Cardiac fibroblast (primary cell): ENCODE data around the gene NEO1.

Source experiments
- DNase-seq, 2 donors: peaks; one replicate each; pipeline versions ENCODE4 v3.0.0 to v3.0.0-alpha.2; 2010; ENCODE audit warnings: low read depth in 2 of 2
- H3K4me3 ChIP-seq, 2 donors: replicated peaks in 1 of 2; 1 replicate in 1 of 2; 2 replicates in 1 of 2; pipeline ENCODE4 v1.5.1; 2011; ENCODE audit warnings: low read depth in 2 of 2, low read length in 2 of 2, mild to moderate bottlenecking in 2 of 2, moderate library complexity in 1 of 2
- TF ChIP-seq, protein P1 (sequence below): IDR thresholded peaks from one replicate; pipeline ENCODE4 v1.5.1; 2011; ENCODE audit warnings: low read depth, mild to moderate bottlenecking, low read length, inconsistent platforms

The NEO1 gene

DNA sequence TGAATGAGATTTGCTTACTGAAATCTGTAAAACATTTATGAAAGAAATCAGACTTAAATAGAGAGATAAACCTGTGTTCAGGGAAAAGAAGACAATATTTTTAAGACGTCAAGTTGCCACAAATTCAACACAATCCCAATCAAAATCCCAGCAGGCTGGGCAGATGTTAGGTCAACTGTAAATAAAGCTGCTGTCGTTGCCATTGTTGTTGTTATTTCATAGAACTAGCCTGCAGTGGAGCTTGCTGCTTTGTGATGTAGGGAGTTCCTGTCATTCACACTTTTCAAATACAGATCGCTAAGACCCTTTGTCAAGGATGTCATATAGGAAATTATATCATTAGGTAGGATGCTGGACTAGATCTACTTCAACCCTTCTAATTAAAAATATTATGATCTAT lies 123.1 kb downstream of the NEO1 start:
- TF ChIP-seq, protein P1, sequence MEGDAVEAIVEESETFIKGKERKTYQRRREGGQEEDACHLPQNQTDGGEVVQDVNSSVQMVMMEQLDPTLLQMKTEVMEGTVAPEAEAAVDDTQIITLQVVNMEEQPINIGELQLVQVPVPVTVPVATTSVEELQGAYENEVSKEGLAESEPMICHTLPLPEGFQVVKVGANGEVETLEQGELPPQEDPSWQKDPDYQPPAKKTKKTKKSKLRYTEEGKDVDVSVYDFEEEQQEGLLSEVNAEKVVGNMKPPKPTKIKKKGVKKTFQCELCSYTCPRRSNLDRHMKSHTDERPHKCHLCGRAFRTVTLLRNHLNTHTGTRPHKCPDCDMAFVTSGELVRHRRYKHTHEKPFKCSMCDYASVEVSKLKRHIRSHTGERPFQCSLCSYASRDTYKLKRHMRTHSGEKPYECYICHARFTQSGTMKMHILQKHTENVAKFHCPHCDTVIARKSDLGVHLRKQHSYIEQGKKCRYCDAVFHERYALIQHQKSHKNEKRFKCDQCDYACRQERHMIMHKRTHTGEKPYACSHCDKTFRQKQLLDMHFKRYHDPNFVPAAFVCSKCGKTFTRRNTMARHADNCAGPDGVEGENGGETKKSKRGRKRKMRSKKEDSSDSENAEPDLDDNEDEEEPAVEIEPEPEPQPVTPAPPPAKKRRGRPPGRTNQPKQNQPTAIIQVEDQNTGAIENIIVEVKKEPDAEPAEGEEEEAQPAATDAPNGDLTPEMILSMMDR: no peak
- no peak for DNase-seq
- no peak overlapping the region for H3K4me3 ChIP-seq

DNA sequence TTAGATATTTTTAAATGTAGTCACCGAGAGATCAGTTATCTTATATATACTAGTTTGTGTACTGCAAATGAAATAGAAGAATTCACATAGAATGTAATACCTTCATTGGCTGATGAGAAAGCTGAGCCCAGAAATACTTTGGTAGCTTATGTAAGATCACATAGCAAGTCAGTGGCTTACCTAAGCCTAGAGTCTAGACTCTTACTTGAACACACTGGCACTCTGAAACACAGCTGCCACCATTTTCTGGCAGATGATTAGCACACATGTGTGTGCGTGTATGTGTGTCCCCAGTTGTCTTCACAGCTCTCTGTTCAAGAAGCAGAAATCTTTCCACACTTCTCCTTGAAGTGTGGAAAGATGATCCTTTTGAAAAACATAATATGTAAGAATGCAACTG lies 124.3 kb downstream of the NEO1 start:
- TF ChIP-seq, protein P1: no peak
- no peak for DNase-seq
- H3K4me3 ChIP-seq: no peak overlapping the region

DNA sequence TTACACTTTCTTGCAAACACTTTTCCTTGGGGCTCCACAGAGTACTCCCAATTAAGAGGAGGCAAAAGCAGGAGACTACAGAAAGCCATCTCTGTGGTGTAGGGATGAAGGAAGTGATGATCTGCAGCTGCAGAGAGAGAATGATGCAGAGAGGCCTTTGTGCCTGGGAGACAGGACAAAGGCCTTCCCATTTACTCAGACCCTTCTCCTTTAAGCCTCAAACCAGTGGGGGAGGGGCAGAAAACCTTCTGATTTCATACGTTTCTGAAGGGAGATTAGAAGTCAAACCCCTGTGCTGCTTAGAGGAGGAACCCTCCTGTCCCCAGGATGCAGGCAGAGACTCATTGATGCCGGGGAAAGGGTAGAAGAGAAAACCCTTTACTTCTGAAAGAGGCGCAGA lies 130.8 kb downstream of the NEO1 start:
- DNase-seq: no peak
- H3K4me3 ChIP-seq: no peak overlapping the region
- TF ChIP-seq, protein P1: no peak

DNA sequence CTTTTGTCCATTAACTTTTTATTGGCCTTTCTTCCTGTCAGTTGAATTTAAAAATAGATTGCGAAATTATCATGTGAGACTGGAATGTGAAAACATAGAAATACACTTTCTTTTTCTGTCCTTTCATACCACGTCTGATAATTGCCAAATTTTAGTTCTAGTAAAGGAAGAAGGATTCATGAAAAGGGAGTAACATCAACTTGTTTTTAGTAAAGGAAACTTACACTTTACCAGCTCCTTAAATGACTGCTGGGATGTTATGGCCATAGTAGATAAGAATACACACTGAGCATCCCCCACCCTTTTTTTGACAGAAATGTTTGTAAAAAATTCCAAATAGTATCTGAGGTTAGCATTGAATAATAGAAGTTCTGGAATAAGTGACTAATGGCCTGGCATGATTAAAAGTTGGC lies 137.9 kb downstream of the NEO1 start:
- peak; percentile 41 to 76 for DNase-seq
- TF ChIP-seq, protein P1: no peak
- no peak overlapping the region for H3K4me3 ChIP-seq

DNA sequence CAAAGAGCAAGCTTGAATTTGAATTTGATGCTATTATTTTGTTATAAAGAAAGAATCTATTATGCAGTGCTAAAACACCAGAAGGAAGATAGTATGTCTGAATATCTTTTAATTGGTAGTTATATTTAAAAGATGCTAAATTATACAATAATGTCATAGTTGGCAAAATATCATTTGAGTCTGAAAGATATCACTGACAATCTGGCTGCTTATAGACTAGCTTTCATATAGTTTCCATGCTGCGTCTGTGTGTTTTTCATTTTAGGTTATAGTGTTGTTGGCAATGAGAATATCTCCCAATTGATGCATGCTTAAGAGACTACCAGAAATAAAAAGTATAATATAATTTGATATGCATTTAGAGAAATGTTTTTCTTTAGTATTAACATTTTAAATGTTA lies 142.9 kb downstream of the NEO1 start:
- no peak overlapping the region for H3K4me3 ChIP-seq
- no peak for DNase-seq
- TF ChIP-seq, protein P1: no peak

DNA sequence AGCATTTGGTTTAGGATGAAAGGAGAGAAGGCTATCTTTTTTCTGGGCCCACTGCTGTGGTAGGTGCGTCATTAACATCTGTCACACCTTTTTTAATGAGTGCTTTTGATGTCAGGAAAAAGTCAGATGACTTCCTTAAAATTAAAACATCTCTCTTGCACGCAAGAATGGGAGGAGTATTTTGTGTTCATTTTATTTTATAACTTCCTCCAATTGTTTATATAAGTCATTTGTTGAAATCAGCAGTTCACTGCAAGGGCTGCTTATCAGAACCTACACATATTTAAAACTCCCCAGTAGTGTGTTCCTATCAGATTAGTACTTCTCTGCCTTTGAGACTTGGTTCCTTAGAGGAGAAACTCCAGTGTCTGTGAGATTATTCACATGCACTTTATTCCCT lies 143.8 kb downstream of the NEO1 start:
- DNase-seq: peak in 1 of 2 donors; percentile 39
- TF ChIP-seq, protein P1: no peak
- no peak overlapping the region for H3K4me3 ChIP-seq

DNA sequence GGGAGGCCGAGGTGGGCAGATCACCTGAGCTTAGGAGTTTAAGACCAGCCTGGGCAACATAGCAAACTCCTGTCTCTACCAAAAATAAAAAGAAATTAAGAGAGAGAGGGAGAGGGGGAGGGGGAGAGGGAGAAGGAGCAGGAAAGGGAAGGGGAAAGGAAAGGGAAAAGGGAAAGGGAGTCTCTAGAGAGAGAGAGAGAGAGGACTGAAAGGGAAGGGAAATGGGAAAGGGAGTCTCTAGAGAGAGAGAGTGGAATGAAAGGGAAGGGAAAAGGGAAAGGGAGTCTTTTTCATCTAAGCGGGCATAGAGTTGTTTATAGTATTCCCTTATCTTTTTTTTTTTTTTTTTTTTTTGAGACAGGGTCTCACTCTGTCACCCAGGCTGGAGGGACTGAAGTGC lies 148.1 kb downstream of the NEO1 start:
- TF ChIP-seq, protein P1: no peak

More for the DNA sequence above, 148.1 kb downstream of the NEO1 start:
- DNase-seq: no peak
- no peak overlapping the region for H3K4me3 ChIP-seq
